ENCODE results near the gene DUSP28.

GRCh38 chr2:240588006-240588655 is 28.0 kb downstream of the DUSP28 start:
- TF ChIP-seq POLR2AphosphoS5 (IDR thresholded peaks at IDR 0.05; ENCODE audit: low read length) (no peak), POLR2AphosphoS2 (IDR thresholded peaks at IDR 0.05; ENCODE audit: low read depth, low read length) (no peak), PKNOX1 (IDR thresholded peaks at IDR 0.05) (no peak), CHD4 (IDR thresholded peaks at IDR 0.05) (no peak), ASH2L (IDR thresholded peaks at IDR 0.05; ENCODE audit: borderline replicate concordance, low read depth) (no peak), SP1 (IDR thresholded peaks at IDR 0.05; ENCODE audit: low read depth, low read length) (no peak), SKIL (IDR thresholded peaks at IDR 0.05; ENCODE audit: low read depth, poor library complexity, severe bottlenecking) (no peak), CTCF (IDR thresholded peaks at IDR 0.05 in 2 of 3, conservative IDR thresholded peaks at IDR 0.05 in 1 of 3; ENCODE audit: control insufficient read depth in 2 of 3, extremely low read depth in 1 of 3, insufficient read depth in 1 of 3, low read depth in 3 of 3, low read length in 3 of 3) (no peak)
